ENCODE data around the gene FLNB. TPM values are rescaled to one million over a fixed set of nuclear protein-coding genes. Genes with fewer than 3 reads are reported as not detected.
A peak's percentile ranks its signal among the peaks of the same experiment; 100 is the strongest.

Gene FLNB
- total and polyA plus RNA-seq, 2 of the 8 experiments (the other 6 are each of a cell fraction or from before 2014, with no cell fraction given): 72.3 to 118 TPM

DNA sequence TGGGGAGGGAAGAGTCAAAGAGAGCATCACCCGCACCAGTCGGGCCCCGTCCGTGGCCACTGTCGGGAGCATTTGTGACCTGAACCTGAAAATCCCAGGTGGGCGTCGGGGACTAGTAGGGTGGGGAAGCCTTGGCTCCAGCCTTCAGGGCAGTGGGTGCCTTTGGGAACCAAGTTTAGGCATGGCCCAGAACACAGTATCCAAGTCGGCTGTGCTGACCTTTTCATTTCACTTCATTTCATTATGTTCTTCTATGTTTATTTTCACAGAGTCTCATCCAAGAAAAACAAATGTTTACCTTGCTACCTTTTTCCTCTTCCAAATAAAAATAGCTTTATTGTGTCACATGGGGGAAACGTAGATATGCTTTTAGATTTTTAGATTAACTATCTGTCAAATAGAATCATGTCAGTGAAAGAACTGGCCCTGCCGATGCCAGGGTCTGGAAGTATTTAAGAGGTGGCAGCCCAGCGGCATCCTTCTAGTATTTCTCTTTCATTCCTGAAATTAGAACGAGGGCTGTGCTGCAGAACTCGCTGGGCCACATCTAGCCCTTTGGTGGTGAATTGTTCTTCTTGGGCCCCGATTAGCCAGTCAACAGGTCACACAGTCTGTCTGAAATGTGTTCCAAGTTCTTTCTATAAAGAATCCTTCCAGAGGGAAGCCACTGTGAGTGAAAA lies 142.0 kb downstream of the FLNB start:
- Histone ChIP-seq H3K23ac (ENCODE audit: insufficient read length) (no peak overlapping the region), H3K27ac (ENCODE audit: low read depth, low read length) (no peak overlapping the region; the same call in 1 of the 2 replicates), H4K5ac (ENCODE audit: insufficient read length, low read depth, low read length) (no peak overlapping the region), H4K91ac (replicated peaks; ENCODE audit: insufficient read length, low read length) (no peak overlapping the region), H3K14ac (ENCODE audit: insufficient read length) (no peak overlapping the region), H2AK5ac (ENCODE audit: low read depth, low read length) (no peak overlapping the region), H3K4me3 (ENCODE audit: extremely low read depth in 1 of 4, insufficient read depth in 2 of 4, low read depth in 3 of 4, low read length in 4 of 4) (no peak overlapping the region), H3K27me3 (replicated peaks in 1 of 4; ENCODE audit: control insufficient read depth in 3 of 4, extremely low read depth in 1 of 4, insufficient read depth in 3 of 4, low read length in 3 of 4) (no peaks in the 10 kb centered on the region), H2BK120ac (replicated peaks; ENCODE audit: low read depth, low read length) (no peak overlapping the region), H2BK20ac (ENCODE audit: low read length) (no peak overlapping the region), H4K20me1 (replicated peaks in 1 of 2; ENCODE audit: control insufficient read depth in 1 of 2, insufficient read depth in 2 of 2, low read length in 2 of 2) (peaks cover 0 to 4% of the 10 kb centered on the region in 2 experiments), H3K9me3 (ENCODE audit: insufficient read depth in 2 of 2, low read depth in 1 of 2, low read length in 1 of 2) (no peaks in the 10 kb centered on the region), H3K4ac (replicated peaks; ENCODE audit: insufficient read length, low read depth, low read length) (no peak overlapping the region), H3K18ac (ENCODE audit: extremely low read depth, low read length) (no peak overlapping the region), H2AFZ (ENCODE audit: low read length) (no peak overlapping the region), H2BK15ac (ENCODE audit: low read length) (no peak overlapping the region), H2BK5ac (ENCODE audit: low read depth, low read length) (no peak overlapping the region), H3K4me1 (replicated peaks in 1 of 4; ENCODE audit: control insufficient read depth in 3 of 4, insufficient read depth in 4 of 4, low read length in 3 of 4) (no peaks in the 10 kb centered on the region), H2BK12ac (ENCODE audit: low read depth, low read length) (no peak overlapping the region), H3K23me2 (ENCODE audit: low read depth, low read length) (no peaks in the 10 kb centered on the region), H3K9ac (replicated peaks in 1 of 4; ENCODE audit: extremely low read depth in 1 of 4, low read depth in 3 of 4, low read length in 3 of 4) (no peak overlapping the region), H3K79me1 (ENCODE audit: low read depth, low read length) (peaks cover 3% of the 10 kb centered on the region; the same call in 1 of the 2 replicates), H4K8ac (ENCODE audit: extremely low read depth, insufficient read depth, low read length) (peak overlapping the region; percentile 14; the same call in 1 of the 2 replicates), H3K36me3 (ENCODE audit: control insufficient read depth in 2 of 4, insufficient read depth in 4 of 4, low read length in 3 of 4) (peaks cover 28 to 85% (median 65%) of the 10 kb centered on the region in 4 experiments; a peak in 7 of 8 replicates), H3K4me2 (ENCODE audit: insufficient read depth in 1 of 2, low read depth in 2 of 2, low read length in 2 of 2) (no peak overlapping the region), H3K56ac (replicated peaks; ENCODE audit: insufficient read length, low read depth, low read length) (no peak overlapping the region), H3K79me2 (ENCODE audit: control insufficient read depth in 1 of 2, insufficient read depth in 2 of 2, low read length in 2 of 2) (no peaks in the 10 kb centered on the region)
- ChIA-PET CTCF (ENCODE audit: partially characterized antibody) (interaction anchor here (1.1 to 1.9 kb wide), 4 partner anchors 11 to 142 kb away, joined by 3 to 15 read pairs (median 6); partner anchors contain the start of gene FLNB), POLR2A (ENCODE audit: partially characterized antibody) (no interaction called here)
- no peak for FAIRE-seq
- 91% methylated on average over 14 of the region's 14 CpGs; no CpG with 5 or more reads in 1 of the 2 experiments for WGBS, 2 experiments (ENCODE audit: extremely low coverage in 1 of 2, insufficient coverage in 1 of 2, insufficient read length in 1 of 2, insufficient replicate concordance in 2 of 2, low coverage in 1 of 2, low lambda C conversion rate in 2 of 2, missing lambda C conversion rate in 1 of 2)
- no peak for DNase-seq (ENCODE audit: low read depth in 1 of 2, low spot score in 2 of 2)
- no peak for TF ChIP-seq CTBP2 (IDR thresholded peaks at IDR 0.05; ENCODE audit: borderline replicate concordance, insufficient read depth, insufficient read length, low read length)
